Subcutaneous adipose tissue (tissue), 4 donors: ENCODE measurements around the gene LRRC47. TPM values are rescaled to one million over a fixed set of nuclear protein-coding genes. Genes with fewer than 3 reads are reported as not detected.

Experiments used
- CTCF ChIP-seq: fragments of 450-650 bp; IDR thresholded peaks from one replicate; pipeline ENCODE4 v1.5.1; 2016; ENCODE audit warnings: low read depth, mild to moderate bottlenecking, control low read depth, antibody characterized with exemption, moderate library complexity
- total RNA-seq, 4 donors: library from RNA; depleted of rRNA; stranded (reverse); fragments of >200 nt; gene quantifications; one replicate each; pipeline ENCODE4 v1.1.0, GENCODE V29; 2016

Gene LRRC47
- total RNA-seq, 4 donors from 2014 or later = 17.7 to 42.0 (median 22.3) TPM

- TF ChIP-seq CTCF = no peak
Measured at GRCh38 chr1:3780901-3781300, 15.4 kb downstream of the LRRC47 start.

- no peak for TF ChIP-seq CTCF
Measured at GRCh38 chr1:3779912-3780416, 16.3 kb downstream of the LRRC47 start.

- TF ChIP-seq CTCF = no peak
Measured at GRCh38 chr1:3779265-3779911, 16.9 kb downstream of the LRRC47 start.

GRCh38 chr1:3778590-3779264 lies 17.6 kb downstream of the LRRC47 start:
- no peak for TF ChIP-seq CTCF

- no peak for TF ChIP-seq CTCF
Measured at GRCh38 chr1:3777647-3778589, 18.4 kb downstream of the LRRC47 start.

GRCh38 chr1:3777078-3777547 lies 19.2 kb downstream of the LRRC47 start:
- no peak for TF ChIP-seq CTCF
